GM18526 (cell line): ENCODE measurements around the gene KIF26B.

ENCODE experiments used
- POLR2A ChIP-seq: IDR thresholded peaks from 3 replicates; pipeline ENCODE4 v1.6.1; 2011; ENCODE audit not compliant: insufficient read length; ENCODE audit errors: extremely low read depth

KIF26B gene

GRCh38 chr1:245666412-245666811 lies 511.6 kb downstream of the KIF26B start:
- no peak for TF ChIP-seq POLR2A

DNA sequence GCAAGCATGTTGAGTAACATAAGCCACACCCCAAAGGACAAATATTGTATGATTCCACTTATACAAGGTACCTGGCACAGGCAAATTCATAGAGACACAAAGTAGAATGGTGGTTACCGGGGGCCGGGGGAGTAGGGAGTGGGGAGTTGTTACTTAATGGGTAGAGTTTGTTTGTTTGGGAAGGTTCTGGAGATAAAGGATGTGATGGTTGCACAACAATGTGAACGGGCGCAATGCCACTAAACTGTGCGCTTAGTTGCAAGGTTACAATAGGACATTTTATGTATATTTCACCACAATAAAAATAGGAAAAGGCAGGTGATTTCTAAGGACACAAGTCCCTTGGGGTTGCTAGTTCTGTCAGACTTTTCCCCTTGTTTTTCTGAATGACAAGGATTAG lies 516.6 kb downstream of the KIF26B start:
- no peak for TF ChIP-seq POLR2A

DNA sequence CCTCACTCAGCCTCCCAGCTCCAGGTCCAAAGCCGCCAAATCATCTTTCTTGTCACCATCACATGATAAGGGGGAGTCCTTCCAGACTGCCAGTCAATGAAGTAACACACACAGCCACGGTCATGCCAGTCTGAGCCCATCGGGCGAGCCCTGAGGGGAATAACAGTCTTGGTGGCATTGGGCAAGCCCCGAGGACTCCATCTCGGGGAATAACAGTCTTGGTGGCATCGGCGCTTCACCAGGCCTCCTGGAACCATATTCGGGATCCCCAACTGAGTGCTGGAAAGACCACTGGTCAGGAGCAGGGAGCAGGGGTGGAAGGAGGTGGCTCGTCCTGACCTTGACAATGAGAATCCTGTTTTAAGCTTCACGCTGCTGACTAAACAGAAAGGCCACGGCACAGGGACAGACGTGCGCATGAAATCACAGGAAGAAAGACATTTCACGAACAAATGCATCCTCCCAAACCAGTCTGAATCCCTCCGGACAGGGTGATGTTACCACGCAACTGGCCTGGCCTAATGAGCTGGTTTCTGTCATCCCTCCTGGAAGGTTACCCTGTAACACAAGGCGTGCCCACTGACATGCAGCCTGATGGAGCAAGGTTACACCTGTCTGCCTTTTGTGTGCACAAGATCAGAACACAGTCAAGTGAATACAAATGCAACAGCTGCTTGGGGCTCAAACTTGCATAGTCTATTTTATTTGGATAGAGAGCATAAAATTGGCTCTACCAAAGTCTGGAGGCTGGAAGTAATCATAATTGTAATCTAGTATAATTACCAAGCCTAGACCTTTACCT lies 517.4 kb downstream of the KIF26B start:
- no peak for TF ChIP-seq POLR2A

- TF ChIP-seq POLR2A: no peak
Observed at GRCh38 chr1:245673881-245674414, 519.2 kb downstream of the KIF26B start.

GRCh38 chr1:245677461-245678240 lies 522.9 kb downstream of the KIF26B start:
- no peak for TF ChIP-seq POLR2A

DNA sequence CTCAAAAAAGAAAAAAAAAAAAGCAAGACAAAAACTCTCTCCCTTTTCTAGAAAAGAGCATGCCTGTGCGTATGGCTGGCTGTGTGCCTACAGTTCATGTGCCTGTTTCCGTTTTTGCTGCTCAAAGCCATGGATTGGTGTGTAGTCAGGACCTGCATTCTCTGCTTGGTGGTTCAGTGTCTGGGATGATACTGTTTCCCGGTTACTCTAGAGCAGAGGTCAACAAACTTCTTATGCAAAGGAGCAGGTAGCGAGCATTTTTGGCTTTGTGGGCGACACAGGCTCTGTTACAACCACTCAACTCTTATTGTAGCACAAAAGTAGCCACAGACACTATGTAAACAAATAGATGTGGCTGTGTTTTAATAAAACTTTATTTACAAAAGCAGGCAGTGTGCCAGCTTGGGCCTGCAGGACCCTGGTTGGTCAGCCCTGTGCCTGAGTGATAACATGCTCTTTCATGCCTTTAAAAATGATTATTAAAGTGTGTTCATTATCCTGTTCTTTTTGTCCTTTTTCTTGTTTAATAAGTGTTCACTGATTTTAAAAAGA lies 524.2 kb downstream of the KIF26B start:
- TF ChIP-seq POLR2A: no peak

GRCh38 chr1:245679821-245680780 lies 525.3 kb downstream of the KIF26B start:
- TF ChIP-seq POLR2A: no peak

GRCh38 chr1:245682638-245683628 lies 528.1 kb downstream of the KIF26B start:
- no peak for TF ChIP-seq POLR2A

DNA sequence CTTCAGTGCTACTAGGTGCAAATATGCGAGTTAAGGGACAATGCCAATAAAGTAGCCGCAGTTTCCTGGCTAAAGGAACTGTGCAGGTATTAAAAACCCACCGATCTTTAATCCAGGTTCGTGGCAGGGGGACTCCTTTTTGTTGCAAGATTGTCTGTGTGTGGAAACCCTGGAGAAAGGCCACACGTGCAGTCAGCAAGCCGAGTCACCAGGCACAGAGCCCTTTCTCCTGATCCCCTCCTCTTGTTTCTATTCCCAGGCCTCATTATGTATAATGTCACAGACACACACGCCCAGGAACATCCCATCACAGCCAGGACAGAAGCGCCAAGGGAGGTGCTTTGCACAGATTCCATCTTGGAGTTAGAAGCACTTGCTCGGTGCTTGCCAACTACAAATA lies 528.9 kb downstream of the KIF26B start:
- TF ChIP-seq POLR2A: no peak

GRCh38 chr1:245684166-245684565 lies 529.4 kb downstream of the KIF26B start:
- no peak for TF ChIP-seq POLR2A

GRCh38 chr1:245684571-245684970 lies 529.8 kb downstream of the KIF26B start:
- TF ChIP-seq POLR2A: no peak

DNA sequence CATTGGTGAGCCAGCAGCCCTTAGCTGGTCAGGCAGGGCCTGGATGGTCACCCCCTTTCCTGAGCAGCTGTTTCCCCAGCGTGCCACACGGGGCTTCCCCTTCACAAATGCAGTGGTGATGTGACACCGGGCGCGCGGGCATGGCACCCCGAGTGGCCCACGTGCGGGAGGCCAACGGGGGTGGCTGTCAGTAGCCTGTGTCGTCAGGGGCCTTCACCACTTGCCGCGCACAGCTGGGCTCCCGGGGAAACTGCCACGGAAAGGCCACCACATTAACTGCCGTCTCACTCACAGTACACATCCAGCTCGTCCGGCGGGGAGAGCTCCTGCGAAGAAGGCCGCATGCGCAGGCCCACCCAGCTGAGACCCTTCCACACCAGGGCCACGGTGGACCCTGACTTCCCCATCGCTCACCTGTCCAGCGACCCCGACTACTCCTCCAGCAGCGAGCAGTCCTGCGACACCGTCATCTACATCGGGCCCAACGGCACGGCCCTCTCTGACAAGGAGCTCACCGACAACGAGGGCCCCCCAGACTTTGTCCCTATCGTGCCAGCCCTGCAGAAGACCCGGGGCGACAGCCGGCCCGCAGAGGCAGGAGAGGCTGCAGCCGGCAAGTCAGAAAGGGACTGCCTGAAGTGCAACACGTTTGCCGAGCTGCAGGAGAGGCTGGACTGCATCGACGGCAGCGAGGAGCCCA lies 530.5 kb downstream of the KIF26B start:
- TF ChIP-seq POLR2A: no peak

DNA sequence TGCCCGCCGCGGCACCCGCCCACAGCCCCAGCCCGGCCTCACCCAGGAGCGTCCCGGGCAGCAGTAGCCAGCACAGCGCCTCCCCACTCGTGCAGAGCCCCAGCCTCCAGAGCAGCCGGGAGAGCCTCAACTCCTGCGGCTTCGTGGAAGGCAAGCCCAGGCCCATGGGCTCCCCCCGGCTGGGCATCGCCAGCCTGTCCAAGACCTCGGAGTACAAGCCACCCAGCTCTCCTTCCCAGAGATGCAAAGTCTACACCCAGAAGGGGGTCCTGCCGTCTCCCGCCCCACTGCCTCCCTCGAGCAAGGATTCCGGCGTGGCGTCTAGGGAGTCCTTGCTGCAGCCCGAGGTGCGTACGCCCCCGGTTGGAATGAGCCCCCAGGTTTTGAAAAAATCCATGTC lies 531.2 kb downstream of the KIF26B start:
- TF ChIP-seq POLR2A: no peak
